Endodermal cell (in vitro differentiated cells): ENCODE results near the gene TLR2. TPM values are rescaled to one million over a fixed set of nuclear protein-coding genes. Genes with fewer than 3 reads are reported as not detected.

ENCODE experiments used
- DNase-seq: peaks from one replicate; pipeline ENCODE4 v3.0.0-alpha.2; 2017
- H3K27ac ChIP-seq: 2 replicates; pipeline ENCODE4 v1.5.1; 2013; ENCODE audit warnings: mild to moderate bottlenecking, low read depth, low read length, moderate library complexity
- H3K27me3 ChIP-seq: 2 replicates; pipeline ENCODE4 v1.6.1; 2013; ENCODE audit warnings: mild to moderate bottlenecking, low read length, moderate library complexity; ENCODE audit not compliant: insufficient read depth, control insufficient read depth, poor library complexity, severe bottlenecking
- H3K36me3 ChIP-seq: 2 replicates; pipeline ENCODE4 v1.7.0; 2013; ENCODE audit warnings: mild to moderate bottlenecking, low read length, moderate library complexity; ENCODE audit not compliant: control insufficient read depth, insufficient read depth
- H3K4me1 ChIP-seq: one replicate; pipeline ENCODE4 v1.7.0; 2013; ENCODE audit warnings: low read length; ENCODE audit not compliant: control insufficient read depth, insufficient read depth
- H3K4me3 ChIP-seq: 2 replicates; pipeline ENCODE4 v1.5.1; 2013; ENCODE audit warnings: mild to moderate bottlenecking, low read length, moderate library complexity
- H3K9ac ChIP-seq: 2 replicates; pipeline ENCODE4 v1.6.1; 2013; ENCODE audit warnings: mild to moderate bottlenecking, low read length, moderate library complexity; ENCODE audit not compliant: poor library complexity, severe bottlenecking; ENCODE audit errors: extremely low read depth
- H3K9me3 ChIP-seq: 2 replicates; pipeline ENCODE4 v1.6.1; 2013; ENCODE audit warnings: mild to moderate bottlenecking, low read length, moderate library complexity; ENCODE audit not compliant: control insufficient read depth
- H3K27ac Mint-ChIP-seq: 2 replicates; pipeline ENCODE4 v1.8.0; 2020; ENCODE audit warnings: mixed read lengths
- H3K27me3 Mint-ChIP-seq: 2 replicates; pipeline ENCODE4 v1.8.0; 2021; ENCODE audit warnings: mild to moderate bottlenecking, mixed read lengths; ENCODE audit not compliant: insufficient read depth
- H3K36me3 Mint-ChIP-seq: 2 replicates; pipeline ENCODE4 v1.8.0; 2020; ENCODE audit warnings: low read depth, mixed read lengths
- H3K4me1 Mint-ChIP-seq: 2 replicates; pipeline ENCODE4 v1.8.0; 2020; ENCODE audit warnings: mixed read lengths
- H3K4me3 Mint-ChIP-seq: 2 replicates; pipeline ENCODE4 v1.8.0; 2020; ENCODE audit warnings: mild to moderate bottlenecking, moderate library complexity, mixed read lengths
- H3K9me3 Mint-ChIP-seq: 2 replicates; pipeline ENCODE4 v1.8.0; 2020; ENCODE audit warnings: mild to moderate bottlenecking, mixed read lengths
- CTCF ChIP-seq: fragments of 200-600 bp; sonication (generic); conservative IDR thresholded peaks from 2 replicates; pipeline ENCODE4 v1.5.0; 2021; ENCODE audit warnings: antibody characterized with exemption, mild to moderate bottlenecking
- WGBS, 2 experiments: methylation state at CpG; one replicate each; pipeline versions ENCODE4 v1.1.5 to v1.1.7; 2013; ENCODE audit warnings: missing lambda C conversion rate in 2 of 2, mixed read lengths in 1 of 2; ENCODE audit not compliant: insufficient coverage in 1 of 2, insufficient read length in 1 of 2; 5-methylcytosine and 5-hydroxymethylcytosine counted together
- total RNA-seq, 2 donors: library from RNA; stranded (reverse); fragmentation: NEBNext Ultra II Directional in 1 of 2; extraction: Animal tissue kit (Norgen Biotek cat#: 25700) in 1 of 2; gene quantifications; 2 replicates in 1 of 2; 3 replicates in 1 of 2; pipeline ENCODE4 v1.2.1, GENCODE V29; 2021

TLR2 gene
- total RNA-seq, 2 donors from 2014 or later: 0.53 to 0.89 TPM

DNA sequence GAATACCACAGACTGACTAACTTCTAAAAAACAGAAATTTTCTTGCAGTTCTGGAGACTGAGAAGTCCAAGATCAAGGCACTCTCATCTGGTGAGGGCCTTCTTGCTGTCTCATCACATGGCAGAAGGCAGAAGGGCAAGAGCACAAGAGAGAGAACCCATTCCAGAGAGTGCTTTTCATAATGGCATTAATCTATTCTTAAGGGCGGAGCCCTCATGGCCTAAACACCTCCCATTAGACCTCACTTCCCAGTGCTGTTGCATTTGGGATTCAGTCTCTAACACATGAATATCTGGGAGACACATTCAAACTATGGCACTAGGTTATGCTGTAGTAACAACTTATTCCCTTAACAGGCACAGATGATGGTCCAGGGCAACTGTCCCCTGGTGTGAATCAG, 37.1 kb upstream of the TLR2 start:
- no peak overlapping the region for H3K9ac ChIP-seq
- Mint-ChIP-seq H3K27ac (no peak overlapping the region), H3K9me3 (peaks cover 4% of the 10 kb centered on the region), H3K4me1 (peaks cover 5% of the 10 kb centered on the region), H3K36me3 (no peaks in the 10 kb centered on the region), H3K27me3 (peaks cover 2% of the 10 kb centered on the region), H3K4me3 (no peak overlapping the region)
- WGBS, 2 experiments: 90 to 100% methylated on average over 1 of the region's 1 CpG
- no peaks in the 10 kb centered on the region for H3K27me3 ChIP-seq
- H3K4me1 ChIP-seq: no peaks in the 10 kb centered on the region
- no peak for DNase-seq
- H3K4me3 ChIP-seq: no peak overlapping the region
- no peak overlapping the region for H3K27ac ChIP-seq
- peaks cover 7% of the 10 kb centered on the region for H3K9me3 ChIP-seq
- TF ChIP-seq CTCF: no peak
- no peaks in the 10 kb centered on the region for H3K36me3 ChIP-seq

DNA sequence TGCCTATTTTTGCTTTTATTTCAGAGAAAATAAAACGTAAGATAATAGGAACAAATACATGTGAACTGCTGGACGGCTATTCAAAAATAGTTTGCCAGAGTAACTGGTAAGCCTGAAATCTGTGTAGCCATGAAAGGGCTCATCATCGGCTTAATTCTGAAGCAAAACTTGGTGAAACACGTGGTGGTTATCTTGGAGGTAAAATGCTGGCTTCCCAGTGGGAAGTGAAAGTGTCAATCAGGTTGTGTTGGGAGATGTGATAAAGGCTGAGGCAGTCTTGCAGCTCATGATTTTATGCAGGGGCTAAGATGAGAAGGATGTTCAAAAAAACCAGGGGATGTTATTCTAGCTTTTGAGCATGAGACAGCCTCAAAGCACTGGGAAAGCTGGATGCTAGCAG, 36.1 kb upstream of the TLR2 start:
- no peak overlapping the region for H3K27ac Mint-ChIP-seq

DNA sequence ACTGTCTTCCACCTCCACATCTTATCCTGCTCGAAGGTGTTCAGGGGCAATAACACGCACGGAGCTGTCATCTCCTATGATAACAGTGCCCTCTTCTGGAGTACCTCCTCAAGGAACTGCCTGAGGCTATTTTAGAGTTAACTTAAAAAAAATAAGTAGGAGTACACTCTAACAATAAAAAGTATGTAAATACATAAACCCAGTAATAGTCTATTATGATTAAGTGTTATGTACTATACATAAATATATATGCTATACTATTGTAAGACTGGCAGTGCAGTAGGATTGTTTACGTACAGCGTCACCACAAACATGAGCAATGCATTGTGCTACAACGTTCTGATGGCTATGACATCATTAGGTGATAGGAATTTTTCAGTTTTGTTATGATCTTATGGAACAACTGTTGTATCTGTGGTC, 34.5 kb upstream of the TLR2 start:
- Histone ChIP-seq H3K9ac (no peak overlapping the region), H3K27me3 (no peaks in the 10 kb centered on the region), H3K36me3 (no peaks in the 10 kb centered on the region), H3K4me1 (no peaks in the 10 kb centered on the region), H3K4me3 (no peak overlapping the region), H3K27ac (no peak overlapping the region), H3K9me3 (peaks cover 7% of the 10 kb centered on the region)
- Mint-ChIP-seq H3K36me3 (no peaks in the 10 kb centered on the region), H3K4me1 (peaks cover 5% of the 10 kb centered on the region), H3K4me3 (no peak overlapping the region), H3K9me3 (peaks cover 3% of the 10 kb centered on the region), H3K27ac (no peak overlapping the region), H3K27me3 (peaks cover 2% of the 10 kb centered on the region)
- DNase-seq: no peak
- peak; percentile 78 for TF ChIP-seq CTCF
- WGBS, 2 experiments: 69 to 90% methylated on average over 3 to 6 of the region's 6 CpGs

More for the DNA sequence above, 36.1 kb upstream of the TLR2 start:
- H3K9ac ChIP-seq: no peak overlapping the region
- 66 to 77% methylated on average over 4 of the region's 4 CpGs for WGBS, 2 experiments
- Mint-ChIP-seq H3K9me3 (peaks cover 4% of the 10 kb centered on the region), H3K27me3 (peaks cover 2% of the 10 kb centered on the region), H3K4me3 (no peak overlapping the region), H3K4me1 (peaks cover 5% of the 10 kb centered on the region), H3K36me3 (no peaks in the 10 kb centered on the region)
- no peak for TF ChIP-seq CTCF
- H3K36me3 ChIP-seq: no peaks in the 10 kb centered on the region
- H3K27me3 ChIP-seq: no peaks in the 10 kb centered on the region
- no peak overlapping the region for H3K27ac ChIP-seq
- no peak overlapping the region for H3K4me3 ChIP-seq
- no peaks in the 10 kb centered on the region for H3K4me1 ChIP-seq
- no peak for DNase-seq
- peaks cover 7% of the 10 kb centered on the region for H3K9me3 ChIP-seq
